H1 (cell line): ENCODE measurements around the gene TPPP. TPM values are rescaled to one million over a fixed set of nuclear protein-coding genes. Genes with fewer than 3 reads are reported as not detected.

ENCODE experiments used
- CTCF ChIA-PET: fragments of 300-600 bp; sonication (Branson Sonifier 250); formaldehyde crosslinking; loops from one replicate; lab custom pipeline; 2021; ENCODE audit not compliant: partially characterized antibody; lab: Charles Lee
- POLR2A ChIA-PET: fragments of 300-600 bp; sonication (Branson Sonifier 250); formaldehyde crosslinking; loops from one replicate; lab custom pipeline; 2021; ENCODE audit warnings: inconsistent platforms; ENCODE audit not compliant: partially characterized antibody; lab: Charles Lee
- DNase-seq, 2 experiments: peaks; one replicate each; pipeline versions ENCODE4 v3.0.0 to v3.0.0-alpha.2; 2010 to 2022; ENCODE audit warnings: low spot score in 2 of 2, low read depth in 1 of 2, mixed read lengths in 1 of 2
- FAIRE-seq: peaks from 2 replicates; lab custom pipeline; 2011; peaks lifted over from hg19 to GRCh38; lab: Jason Lieb, UNC
- H2AFZ ChIP-seq: 2 replicates; pipeline ENCODE4 v1.8.1; 2012; ENCODE audit warnings: low read length, inconsistent platforms
- H2AK5ac ChIP-seq: 2 replicates; pipeline ENCODE4 v1.6.1; 2013; ENCODE audit warnings: low read depth, low read length
- H2BK120ac ChIP-seq: replicated peaks from 2 replicates; pipeline ENCODE3; 2013; ENCODE audit warnings: low read depth, low read length, inconsistent platforms
- H2BK12ac ChIP-seq: 2 replicates; pipeline ENCODE4 v1.6.1; 2013; ENCODE audit warnings: low read depth, low read length
- H2BK15ac ChIP-seq: 2 replicates; pipeline ENCODE4 v1.6.1; 2013; ENCODE audit warnings: low read length
- H2BK20ac ChIP-seq: 2 replicates; pipeline ENCODE4 v1.6.1; 2013; ENCODE audit warnings: low read length
- H2BK5ac ChIP-seq: 2 replicates; pipeline ENCODE4 v1.6.1; 2013; ENCODE audit warnings: low read depth, low read length
- H3K14ac ChIP-seq: 2 replicates; pipeline ENCODE4 v1.6.1; 2013; ENCODE audit warnings: inconsistent platforms; ENCODE audit not compliant: insufficient read length
- H3K18ac ChIP-seq: 2 replicates; pipeline ENCODE4 v1.6.1; 2013; ENCODE audit warnings: low read length; ENCODE audit errors: extremely low read depth
- H3K23ac ChIP-seq: 2 replicates; pipeline ENCODE4 v1.6.1; 2013; ENCODE audit warnings: inconsistent platforms; ENCODE audit not compliant: insufficient read length
- H3K23me2 ChIP-seq: 2 replicates; pipeline ENCODE4 v1.6.1; 2013; ENCODE audit warnings: low read depth, low read length
- H3K27ac ChIP-seq: 2 replicates; pipeline ENCODE4 v1.6.1; 2011; ENCODE audit warnings: low read depth, low read length, inconsistent platforms
- H3K27me3 ChIP-seq, 4 experiments: replicated peaks in 1 of 4; 1 replicate in 1 of 4; 2 replicates in 3 of 4; pipeline versions ENCODE4 v1.6.1 to v1.8.1; 2011 to 2013; ENCODE audit warnings: low read length in 3 of 4, mild to moderate bottlenecking in 3 of 4, inconsistent platforms in 2 of 4, mixed read lengths in 2 of 4, moderate library complexity in 1 of 4; ENCODE audit not compliant: control insufficient read depth in 3 of 4, insufficient read depth in 3 of 4; ENCODE audit errors: extremely low read depth in 1 of 4
- H3K36me3 ChIP-seq, 4 experiments: 2 replicates each; pipeline versions ENCODE4 v1.6.1 to v1.8.1; 2011 to 2013; ENCODE audit warnings: mild to moderate bottlenecking in 4 of 4, low read length in 3 of 4, moderate library complexity in 2 of 4, control low read depth in 1 of 4, inconsistent platforms in 1 of 4; ENCODE audit not compliant: insufficient read depth in 4 of 4, control insufficient read depth in 2 of 4
- H3K4ac ChIP-seq: replicated peaks from 2 replicates; pipeline ENCODE3; 2013; ENCODE audit warnings: low read length, low read depth, mixed read lengths, inconsistent platforms; ENCODE audit not compliant: insufficient read length
- H3K4me1 ChIP-seq, 4 experiments: replicated peaks in 1 of 4; 1 replicate in 1 of 4; 2 replicates in 3 of 4; pipeline versions ENCODE4 v1.6.1 to v1.8.1; 2011 to 2013; ENCODE audit warnings: low read length in 3 of 4, inconsistent platforms in 2 of 4, mixed read lengths in 1 of 4; ENCODE audit not compliant: insufficient read depth in 4 of 4, control insufficient read depth in 3 of 4
- H3K4me2 ChIP-seq, 2 experiments: 2 replicates each; pipeline versions ENCODE4 v1.6.1 to v1.8.1; 2011 to 2013; ENCODE audit warnings: low read depth in 2 of 2, low read length in 2 of 2, control low read depth in 1 of 2, inconsistent platforms in 1 of 2, mild to moderate bottlenecking in 1 of 2; ENCODE audit not compliant: insufficient read depth in 1 of 2
- H3K4me3 ChIP-seq, 4 experiments: fragments of 200-600, 300-600 bp in 1 of 4; sonication (generic), shearing (Covaris generic), sonication (Bioruptor Twin) in 1 of 4; 2 replicates each; pipeline versions ENCODE4 v1.5.1 to v1.8.1; 2011 to 2016; ENCODE audit warnings: low read length in 4 of 4, low read depth in 3 of 4, control low read depth in 2 of 4, inconsistent platforms in 2 of 4, mild to moderate bottlenecking in 2 of 4, mixed read lengths in 1 of 4, moderate library complexity in 1 of 4; ENCODE audit not compliant: insufficient read depth in 2 of 4; ENCODE audit errors: extremely low read depth in 1 of 4
- H3K56ac ChIP-seq: replicated peaks from 2 replicates; pipeline ENCODE3; 2013; ENCODE audit warnings: low read depth, mild to moderate bottlenecking, mixed read lengths, low read length, inconsistent platforms; ENCODE audit not compliant: insufficient read length
- H3K79me1 ChIP-seq: 2 replicates; pipeline ENCODE4 v1.6.1; 2013; ENCODE audit warnings: low read depth, low read length, control low read depth
- H3K79me2 ChIP-seq, 2 experiments: 2 replicates each; pipeline versions ENCODE4 v1.6.1 to v1.8.1; 2012 to 2013; ENCODE audit warnings: low read length in 2 of 2, mild to moderate bottlenecking in 2 of 2, inconsistent platforms in 1 of 2; ENCODE audit not compliant: insufficient read depth in 2 of 2, control insufficient read depth in 1 of 2
- H3K9ac ChIP-seq, 4 experiments: replicated peaks in 1 of 4; 1 replicate in 1 of 4; 2 replicates in 3 of 4; pipeline versions ENCODE4 v1.6.1 to v1.8.1; 2011 to 2013; ENCODE audit warnings: low read depth in 3 of 4, low read length in 3 of 4, control low read depth in 2 of 4, mild to moderate bottlenecking in 2 of 4, moderate library complexity in 2 of 4, inconsistent platforms in 1 of 4; ENCODE audit errors: extremely low read depth in 1 of 4
- H3K9me3 ChIP-seq, 2 experiments: 2 replicates each; pipeline versions ENCODE4 v1.6.1 to v1.8.1; 2012 to 2013; ENCODE audit warnings: mild to moderate bottlenecking in 2 of 2, moderate library complexity in 2 of 2, control low read depth in 1 of 2, inconsistent platforms in 1 of 2, low read depth in 1 of 2, low read length in 1 of 2, mixed read lengths in 1 of 2; ENCODE audit not compliant: insufficient read depth in 2 of 2
- H4K20me1 ChIP-seq, 2 experiments: replicated peaks in 1 of 2; 2 replicates each; pipeline versions ENCODE3 to v1.8.1; 2011 to 2013; ENCODE audit warnings: inconsistent platforms in 2 of 2, low read length in 2 of 2, mild to moderate bottlenecking in 1 of 2; ENCODE audit not compliant: insufficient read depth in 2 of 2, control insufficient read depth in 1 of 2
- H4K5ac ChIP-seq: 2 replicates; pipeline ENCODE4 v1.6.1; 2013; ENCODE audit warnings: low read length, low read depth, mixed read lengths, inconsistent platforms; ENCODE audit not compliant: insufficient read length
- H4K8ac ChIP-seq: 2 replicates; pipeline ENCODE4 v1.8.0; 2013; ENCODE audit warnings: mild to moderate bottlenecking, moderate library complexity, low read length, inconsistent platforms; ENCODE audit not compliant: insufficient read depth; ENCODE audit errors: extremely low read depth
- H4K91ac ChIP-seq: replicated peaks from 2 replicates; pipeline ENCODE3; 2013; ENCODE audit warnings: low read length, mixed read lengths, inconsistent platforms; ENCODE audit not compliant: insufficient read length
- CHD2 ChIP-seq: IDR thresholded peaks from 2 replicates; pipeline ENCODE4 v1.6.1; 2012; ENCODE audit warnings: low read length, improper control_type of control experiment
- RAD21 ChIP-seq, 2 experiments: IDR thresholded peaks in 1 of 2; conservative IDR thresholded peaks in 1 of 2; 2 replicates each; pipeline ENCODE4 v1.6.1; 2011; ENCODE audit warnings: low read depth in 2 of 2, low read length in 2 of 2, improper control_type of control experiment in 1 of 2, inconsistent platforms in 1 of 2, mild to moderate bottlenecking in 1 of 2, moderate library complexity in 1 of 2
- RBBP5 ChIP-seq: IDR thresholded peaks from 2 replicates; pipeline ENCODE4 v1.7.1; 2012; ENCODE audit warnings: low read depth, mild to moderate bottlenecking, inconsistent platforms, low read length, moderate library complexity, borderline replicate concordance
- RXRA ChIP-seq: IDR thresholded peaks from 2 replicates; pipeline ENCODE4 v1.6.1; 2011; ENCODE audit warnings: low read depth, mild to moderate bottlenecking, low read length, moderate library complexity; ENCODE audit not compliant: insufficient read depth
- TEAD4 ChIP-seq: IDR thresholded peaks from 2 replicates; pipeline ENCODE4 v1.6.1; 2012; ENCODE audit warnings: low read depth, low read length, inconsistent platforms, mixed read lengths
- WGBS, 2 experiments: shearing (Covaris generic) in 1 of 2; methylation state at CpG; one replicate each; pipeline versions ENCODE4 v1.1.6 to v1.1.7; 2013 to 2015; ENCODE audit warnings: low lambda C conversion rate in 2 of 2, mixed read lengths in 2 of 2, inconsistent platforms in 1 of 2, low coverage in 1 of 2, missing lambda C conversion rate in 1 of 2; ENCODE audit not compliant: insufficient replicate concordance in 2 of 2, insufficient coverage in 1 of 2, insufficient read length in 1 of 2; ENCODE audit errors: extremely low coverage in 1 of 2, missing lambda C conversion rate in 1 of 2; 5-methylcytosine and 5-hydroxymethylcytosine counted together
- polyA plus RNA-seq, 7 experiments: library from polyadenylated mRNA; depleted of rRNA in 3 of 7; stranded (reverse) in 5 of 7; unstranded in 2 of 7; fragments of >200 nt in 5 of 7; fragments of 200-250 nt in 2 of 7; gene quantifications; 1 replicate in 5 of 7; 2 replicates in 1 of 7; 4 replicates in 1 of 7; pipeline versions ENCODE4 v1.2.1 to v1.2.3, GENCODE V29; 2011 to 2013; ENCODE audit warnings: missing spikeins in 2 of 7, mixed read lengths in 2 of 7
- total RNA-seq: library from RNA; stranded (reverse); fragmentation: NEBNext Ultra II Directional; extraction: Animal tissue kit (Norgen Biotek cat#: 25700); gene quantifications from 2 replicates; pipeline ENCODE4 v1.2.1, GENCODE V29; 2021

TPPP gene
- total and polyA plus RNA-seq, 2 of the 8 experiments (the other 6 are each of a cell fraction or from before 2014, with no cell fraction given): 0.36 to 0.93 TPM

DNA sequence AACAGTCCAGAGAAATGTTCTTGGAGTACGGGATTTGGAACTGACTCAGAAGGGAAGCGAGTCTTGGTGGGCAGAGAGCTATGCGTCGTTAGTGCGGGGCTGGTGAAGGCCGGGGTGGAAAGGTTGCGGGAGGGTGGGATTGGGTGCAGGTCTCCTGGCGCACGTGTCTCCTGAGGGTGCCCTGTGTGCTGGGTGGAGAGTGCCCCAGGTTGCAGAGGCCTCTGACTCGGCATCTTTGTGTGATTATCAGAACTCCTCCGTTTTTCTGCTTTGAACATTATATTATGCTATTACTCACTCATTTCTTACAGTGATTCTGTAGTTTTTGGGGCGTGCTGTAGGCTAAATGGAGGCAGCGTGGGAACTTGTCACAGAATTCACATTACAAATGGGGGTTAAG is 69.6 kb downstream of the TPPP start:
- H3K27ac ChIP-seq: no peak overlapping the region
- H4K8ac ChIP-seq: no peak overlapping the region
- no peaks in the 10 kb centered on the region for H3K9me3 ChIP-seq
- peaks cover 13 to 56% (median 44%) of the 10 kb centered on the region in 4 experiments for H3K36me3 ChIP-seq
- H4K5ac ChIP-seq: no peak overlapping the region
- DNase-seq (no peak), FAIRE-seq (no peak)
- CTCF ChIA-PET: no interaction called here
- H2BK15ac ChIP-seq: no peak overlapping the region
- WGBS, 2 experiments: 95% methylated on average over 13 of the region's 13 CpGs; no CpG with 5 or more reads in 1 of the 2 experiments
- peaks cover 3% of the 10 kb centered on the region; the same call in 1 of the 2 replicates for H3K79me1 ChIP-seq
- H3K9ac ChIP-seq: no peak overlapping the region
- no peak overlapping the region for H2BK20ac ChIP-seq
- POLR2A ChIA-PET: no interaction called here
- no peak overlapping the region for H2BK5ac ChIP-seq
- no peak overlapping the region for H3K56ac ChIP-seq
- TF ChIP-seq RAD21 (IDR thresholded peaks at IDR 0.05 in 1 of 2, conservative IDR thresholded peaks at IDR 0.05 in 1 of 2; ENCODE audit: low read depth in 2 of 2, low read length in 2 of 2) (no peak), RBBP5 (no peak), RXRA (no peak), CHD2 (no peak), TEAD4 (no peak)
- no peak overlapping the region for H3K4me2 ChIP-seq
- H3K4me3 ChIP-seq: no peak overlapping the region
- H2AFZ ChIP-seq: no peak overlapping the region
- no peak overlapping the region for H3K18ac ChIP-seq
- H3K27me3 ChIP-seq: no peaks in the 10 kb centered on the region
- H2BK12ac ChIP-seq: no peak overlapping the region
- no peaks in the 10 kb centered on the region; a peak in 1 of 7 replicates for H3K4me1 ChIP-seq
- H4K91ac ChIP-seq: no peak overlapping the region
- no peak overlapping the region for H2BK120ac ChIP-seq
- no peak overlapping the region for H3K14ac ChIP-seq
- no peaks in the 10 kb centered on the region; a peak in 1 of 4 replicates for H3K79me2 ChIP-seq
- H2AK5ac ChIP-seq: no peak overlapping the region
- no peaks in the 10 kb centered on the region for H3K23me2 ChIP-seq
- H3K23ac ChIP-seq: no peak overlapping the region
- H4K20me1 ChIP-seq: peaks cover 8 to 9% of the 10 kb centered on the region in 2 experiments
- no peak overlapping the region for H3K4ac ChIP-seq
